Measurements from ENCODE around the gene DLG5.

The DLG5 gene

GRCh38 chr10:77741746-77742145, 184.8 kb downstream of the DLG5 start:
- no peak for DNase-seq
